Astrocyte of the cerebellum (primary cell): ENCODE results near the gene TMUB2.

Experiments used
- DNase-seq: peaks from one replicate; pipeline ENCODE4 v3.0.0-alpha.2; 2011; ENCODE audit warnings: low read depth
- H3K4me3 ChIP-seq: 2 replicates; pipeline ENCODE4 v1.5.1; 2011; ENCODE audit warnings: mild to moderate bottlenecking, low read depth, low read length, moderate library complexity
- in situ Hi-C: cut with HindIII; loops from 2 replicates; pipeline ENCODE4 v1.10.0; 2017; ENCODE audit warnings: low sequenced_read_pairs
- TF ChIP-seq, protein P1 (sequence below): IDR thresholded peaks from 2 replicates; pipeline ENCODE4 v1.5.1; 2012; ENCODE audit warnings: low read length, low read depth, moderate library complexity, mild to moderate bottlenecking; ENCODE audit errors: missing control alignments

Gene TMUB2

DNA sequence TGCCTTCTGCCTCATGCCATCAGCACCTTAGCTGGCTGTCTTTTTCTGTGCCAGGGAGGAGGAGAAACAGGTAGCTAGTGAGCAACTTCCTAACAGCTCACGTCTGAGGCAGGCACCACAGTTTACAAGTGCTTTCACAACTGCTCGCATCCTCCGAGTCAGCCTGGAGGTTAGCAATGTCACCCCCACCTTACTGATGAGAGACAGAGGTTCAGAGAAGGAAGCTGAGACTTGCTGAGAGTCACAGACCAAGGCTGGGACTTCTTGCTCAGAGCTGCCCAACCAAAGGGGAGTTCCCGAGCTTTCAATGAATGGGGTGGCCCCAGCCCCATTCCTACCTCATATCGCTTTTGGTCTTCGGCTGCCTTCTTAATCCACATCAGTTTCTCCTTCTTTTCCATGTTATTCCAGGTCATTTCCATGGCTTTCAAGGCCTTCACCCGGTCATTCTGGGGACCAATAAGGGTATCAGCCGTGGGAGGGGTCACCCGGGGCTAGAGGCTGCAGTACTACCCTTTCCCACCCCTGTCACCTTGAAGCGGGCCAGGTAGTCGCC is 23.1 kb downstream of the TMUB2 start:
- no peak for DNase-seq
- H3K4me3 ChIP-seq = no peak overlapping the region
- in situ Hi-C loops = loop anchor here (5.0 to 10.0 kb wide), 2 partner anchors 45 to 102 kb away; no protein-coding TSS in a partner anchor
- TF ChIP-seq, protein P1, sequence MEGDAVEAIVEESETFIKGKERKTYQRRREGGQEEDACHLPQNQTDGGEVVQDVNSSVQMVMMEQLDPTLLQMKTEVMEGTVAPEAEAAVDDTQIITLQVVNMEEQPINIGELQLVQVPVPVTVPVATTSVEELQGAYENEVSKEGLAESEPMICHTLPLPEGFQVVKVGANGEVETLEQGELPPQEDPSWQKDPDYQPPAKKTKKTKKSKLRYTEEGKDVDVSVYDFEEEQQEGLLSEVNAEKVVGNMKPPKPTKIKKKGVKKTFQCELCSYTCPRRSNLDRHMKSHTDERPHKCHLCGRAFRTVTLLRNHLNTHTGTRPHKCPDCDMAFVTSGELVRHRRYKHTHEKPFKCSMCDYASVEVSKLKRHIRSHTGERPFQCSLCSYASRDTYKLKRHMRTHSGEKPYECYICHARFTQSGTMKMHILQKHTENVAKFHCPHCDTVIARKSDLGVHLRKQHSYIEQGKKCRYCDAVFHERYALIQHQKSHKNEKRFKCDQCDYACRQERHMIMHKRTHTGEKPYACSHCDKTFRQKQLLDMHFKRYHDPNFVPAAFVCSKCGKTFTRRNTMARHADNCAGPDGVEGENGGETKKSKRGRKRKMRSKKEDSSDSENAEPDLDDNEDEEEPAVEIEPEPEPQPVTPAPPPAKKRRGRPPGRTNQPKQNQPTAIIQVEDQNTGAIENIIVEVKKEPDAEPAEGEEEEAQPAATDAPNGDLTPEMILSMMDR = no peak

DNA sequence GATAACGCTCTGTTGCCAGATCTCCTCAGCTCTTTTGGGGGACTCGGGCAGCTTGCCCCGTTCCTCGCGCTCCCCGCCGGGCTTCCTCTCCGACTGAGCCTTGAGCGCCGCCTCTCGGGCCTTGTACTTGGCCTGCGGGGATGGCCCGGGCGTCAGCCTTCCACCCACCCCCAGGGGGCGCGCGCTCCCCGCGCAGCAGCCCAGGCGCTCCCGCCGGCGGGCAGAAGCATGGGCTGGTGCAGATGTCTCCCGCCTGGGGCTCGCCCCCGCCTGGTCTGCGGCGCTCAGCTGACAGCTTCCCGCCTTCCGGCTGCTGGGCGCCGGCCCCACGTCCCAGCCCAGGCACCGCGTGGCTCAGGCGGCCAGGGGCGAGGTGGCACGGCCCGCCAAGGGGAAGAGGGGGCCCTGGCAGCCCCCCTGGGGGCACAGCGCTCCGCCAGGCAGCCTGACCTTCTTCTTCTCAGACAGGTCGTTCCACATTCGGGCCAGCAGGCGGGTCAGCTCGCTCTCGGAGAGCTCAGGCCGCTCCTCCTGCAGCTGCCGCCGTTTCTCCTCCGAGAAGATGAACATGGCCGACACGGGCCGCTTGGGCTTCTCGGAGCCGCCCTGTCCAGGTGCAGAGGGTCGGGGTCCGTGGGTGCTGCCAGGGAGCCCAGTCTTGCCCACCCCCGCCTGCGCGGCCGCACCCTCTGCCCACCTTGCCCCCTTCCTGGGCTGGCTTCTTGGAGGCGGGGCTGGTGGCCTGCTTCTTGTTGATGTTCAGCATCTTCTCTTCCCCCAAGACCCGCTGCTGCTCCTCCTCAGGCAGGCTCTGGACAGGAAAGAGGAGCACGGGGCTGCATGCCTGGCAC is 23.8 kb downstream of the TMUB2 start:
- DNase-seq = peak; percentile 53
- TF ChIP-seq, protein P1 = peak; percentile 98
- no peak overlapping the region for H3K4me3 ChIP-seq
- in situ Hi-C loops = no loop called here

DNA sequence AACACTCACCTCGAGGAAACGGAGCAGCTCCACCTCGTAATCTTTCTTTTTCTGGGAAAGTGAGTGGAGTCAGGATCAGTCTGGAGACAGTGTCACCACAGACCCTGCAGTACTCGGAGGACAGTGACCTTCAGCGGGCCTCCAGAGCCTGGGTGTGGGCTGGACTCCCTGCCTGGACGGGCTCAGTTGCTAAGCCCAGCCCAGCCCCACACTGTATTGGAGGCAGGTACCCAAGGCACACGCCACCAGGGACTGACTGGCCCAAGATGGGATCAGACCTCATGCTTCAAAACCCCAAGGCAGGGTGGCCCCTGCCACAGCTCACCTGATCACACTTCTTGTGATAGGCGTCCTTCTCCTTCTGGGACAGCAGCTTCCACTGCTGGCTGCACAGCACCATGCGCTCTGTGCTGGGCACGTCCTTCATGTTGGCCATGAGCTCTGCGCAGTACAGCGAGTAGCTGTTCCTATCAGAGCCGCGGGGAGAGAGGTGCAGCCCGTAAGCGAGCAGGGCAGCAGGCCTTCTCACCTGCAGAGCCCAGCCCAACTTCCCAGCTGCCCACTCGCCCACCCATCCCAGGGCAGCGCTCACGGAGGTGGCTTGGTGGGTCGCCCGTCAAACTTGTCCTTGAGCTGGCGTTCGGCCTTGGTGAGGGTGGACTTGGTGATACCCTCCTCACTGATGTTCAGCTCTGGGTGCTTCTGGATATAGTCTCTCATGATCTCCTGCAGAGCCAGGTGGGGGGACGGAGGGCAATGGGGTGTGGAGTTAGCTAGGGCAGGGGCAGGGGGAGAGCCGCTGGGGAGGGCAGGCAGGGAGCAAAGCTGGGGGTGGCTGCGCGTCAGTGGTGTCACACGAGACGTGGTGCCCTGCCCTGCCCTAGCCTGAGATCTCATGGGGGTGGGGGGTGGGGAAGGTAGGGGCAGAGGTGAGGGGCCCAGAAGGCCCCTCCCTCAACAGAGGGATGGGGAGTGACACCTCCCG is 24.8 kb downstream of the TMUB2 start:
- no peak for DNase-seq
- TF ChIP-seq, protein P1 = no peak
- no peak overlapping the region for H3K4me3 ChIP-seq
- in situ Hi-C loops = no loop called here

DNA sequence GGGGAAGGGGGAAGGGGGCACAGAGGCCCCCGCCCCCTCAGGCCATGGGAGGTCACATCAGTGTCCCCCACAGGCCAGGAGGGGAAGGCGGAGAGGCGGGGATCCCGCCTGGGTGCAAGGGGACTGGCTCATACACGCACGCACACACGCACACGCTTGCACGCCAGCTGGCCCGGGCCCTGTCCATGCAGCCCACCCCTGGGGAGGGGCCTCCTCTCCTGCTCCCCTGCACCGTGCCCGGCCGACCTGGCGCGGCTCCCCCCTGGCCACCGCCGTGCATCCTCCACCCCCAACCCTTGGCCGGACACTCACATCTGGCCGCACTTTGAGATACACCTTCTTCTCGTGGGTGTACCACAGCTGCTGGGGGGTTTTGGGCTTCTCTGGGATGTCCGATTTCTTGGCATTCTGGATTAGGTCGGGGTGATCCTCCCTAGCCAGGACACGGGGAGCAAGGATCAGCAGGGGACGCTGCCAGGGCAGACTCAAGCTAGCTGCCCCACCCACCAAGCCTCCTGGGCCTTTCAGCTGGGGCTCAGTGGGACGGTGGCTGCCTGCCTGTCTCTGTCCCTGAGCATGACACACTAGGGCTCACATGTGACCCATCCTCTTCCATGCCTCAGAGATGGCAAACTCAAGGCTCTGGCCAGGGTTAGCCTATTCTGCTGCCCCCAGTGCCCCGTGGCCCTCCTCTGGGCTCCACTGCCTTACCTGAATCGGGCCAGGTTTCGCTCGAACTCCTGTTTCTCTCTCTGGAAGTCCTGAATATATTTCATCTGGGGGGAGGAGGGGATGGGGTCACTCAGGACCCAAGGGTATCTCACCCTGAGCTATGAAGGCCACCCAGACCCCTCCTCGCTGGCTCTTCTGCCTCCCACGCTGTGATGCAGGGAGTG is 26.0 kb downstream of the TMUB2 start:
- no peak for DNase-seq
- in situ Hi-C loops = no loop called here
- H3K4me3 ChIP-seq = no peak overlapping the region
- TF ChIP-seq, protein P1 = no peak

DNA sequence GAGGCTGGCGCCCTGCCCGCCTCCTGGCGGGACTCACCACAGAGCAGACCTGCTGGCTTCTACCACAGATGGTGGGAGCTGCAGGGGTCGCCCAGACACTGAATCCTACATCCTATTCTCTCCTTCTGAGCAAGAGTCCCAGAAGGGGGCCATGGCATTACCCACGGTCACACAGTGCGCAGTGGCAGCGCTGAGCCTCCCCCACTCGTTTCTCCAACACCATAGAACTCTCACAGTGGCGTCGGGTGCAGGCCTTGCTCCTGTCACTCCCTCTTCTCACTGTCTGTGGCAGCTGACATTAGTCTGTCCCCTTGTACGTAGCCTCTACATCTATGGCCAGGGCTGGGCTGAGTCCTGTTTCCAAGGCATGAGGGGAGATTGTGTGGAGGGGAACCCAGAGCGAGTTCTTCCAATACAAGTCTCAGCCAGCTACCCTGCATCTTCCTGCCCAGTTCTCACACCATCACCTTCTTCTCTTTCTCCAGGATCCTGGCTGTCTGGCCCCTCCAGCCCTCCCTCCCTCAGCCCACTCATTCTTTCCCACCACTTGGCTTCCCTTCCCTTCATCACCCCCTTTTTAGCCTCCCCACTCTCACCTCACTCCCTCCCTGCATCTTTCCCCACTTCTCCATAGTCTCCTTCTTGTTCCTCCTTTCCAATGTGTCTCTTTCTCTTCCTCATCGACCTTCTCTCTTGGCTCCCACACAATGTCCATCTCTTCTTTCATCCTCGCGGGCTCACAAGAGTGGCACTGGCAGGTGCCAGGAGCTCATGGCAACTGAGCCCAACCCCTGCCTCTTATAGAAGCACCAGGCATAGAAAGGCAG is 26.8 kb downstream of the TMUB2 start:
- no peak overlapping the region for H3K4me3 ChIP-seq
- TF ChIP-seq, protein P1 = no peak
- DNase-seq = no peak
- in situ Hi-C loops = no loop called here
